Measurements from ENCODE around the gene ESCO1.

ESCO1 gene

DNA sequence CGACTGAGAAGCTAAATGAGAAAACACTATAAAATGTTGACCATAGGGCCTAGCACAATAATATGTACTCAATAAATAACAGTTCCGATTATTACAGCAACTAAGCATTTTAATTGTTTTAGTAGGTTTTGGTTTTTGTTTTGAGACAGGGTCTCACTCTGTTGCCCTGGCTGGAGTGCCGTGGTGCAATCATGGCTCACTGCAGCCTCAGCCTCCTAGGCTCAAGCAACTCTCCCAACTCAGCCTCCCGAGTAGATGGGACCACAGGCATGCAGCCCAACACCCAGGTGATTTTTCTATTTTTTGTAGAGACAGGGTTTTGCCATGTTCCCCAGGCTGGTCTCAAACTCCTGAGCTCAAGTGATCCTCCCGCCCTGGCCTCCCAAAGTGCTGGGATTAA lies 54.1 kb downstream of the ESCO1 start:
- no peak for DNase-seq (ENCODE audit: low read depth, low spot score)
- no peak for TF ChIP-seq CTCF (IDR thresholded peaks at IDR 0.05; ENCODE audit: low read depth, low read length)
- H3K4me3 ChIP-seq (ENCODE audit: low read depth, low read length): no peak overlapping the region
- in situ Hi-C loops (cut with HindIII; ENCODE audit: low sequenced_read_pairs): no loop called here

- TF ChIP-seq CTCF (IDR thresholded peaks at IDR 0.05; ENCODE audit: low read depth, low read length): no peak
- in situ Hi-C loops (cut with HindIII; ENCODE audit: low sequenced_read_pairs): no loop called here
- no peak for DNase-seq (ENCODE audit: low read depth, low spot score)
- no peak overlapping the region for H3K4me3 ChIP-seq (ENCODE audit: low read depth, low read length)
These were observed 62.3 kb downstream of the ESCO1 start for GRCh38 chr18:21538230-21538629.

- in situ Hi-C loops (cut with HindIII; ENCODE audit: low sequenced_read_pairs): no loop called here
- TF ChIP-seq CTCF (IDR thresholded peaks at IDR 0.05; ENCODE audit: low read depth, low read length): no peak
- no peak overlapping the region for H3K4me3 ChIP-seq (ENCODE audit: low read depth, low read length)
- DNase-seq (ENCODE audit: low read depth, low spot score): no peak
These were observed 66.2 kb downstream of the ESCO1 start for GRCh38 chr18:21534327-21534726.

DNA sequence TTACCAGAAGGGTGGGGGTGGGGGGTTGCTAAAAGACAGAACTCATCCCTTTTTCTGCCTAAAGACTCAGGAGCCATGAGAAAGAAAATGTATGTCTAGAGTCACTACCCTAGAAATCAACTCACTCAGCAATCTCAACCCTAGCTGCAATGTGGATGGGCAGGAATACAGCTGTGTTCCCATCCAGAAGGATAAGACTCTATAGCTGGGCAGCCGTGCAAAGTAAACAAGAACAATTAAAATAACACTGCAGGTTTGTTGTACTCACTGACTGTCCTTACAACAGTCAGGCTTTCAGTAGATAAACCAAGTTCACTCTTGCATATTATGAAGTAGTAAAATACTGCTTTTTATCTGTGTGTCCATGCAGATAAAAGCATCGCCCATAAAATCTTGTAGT lies 74.0 kb downstream of the ESCO1 start:
- in situ Hi-C loops (cut with HindIII; ENCODE audit: low sequenced_read_pairs): no loop called here
- TF ChIP-seq CTCF (IDR thresholded peaks at IDR 0.05; ENCODE audit: low read depth, low read length): no peak
- no peak overlapping the region for H3K4me3 ChIP-seq (ENCODE audit: low read depth, low read length)
- DNase-seq (ENCODE audit: low read depth, low spot score): no peak

DNA sequence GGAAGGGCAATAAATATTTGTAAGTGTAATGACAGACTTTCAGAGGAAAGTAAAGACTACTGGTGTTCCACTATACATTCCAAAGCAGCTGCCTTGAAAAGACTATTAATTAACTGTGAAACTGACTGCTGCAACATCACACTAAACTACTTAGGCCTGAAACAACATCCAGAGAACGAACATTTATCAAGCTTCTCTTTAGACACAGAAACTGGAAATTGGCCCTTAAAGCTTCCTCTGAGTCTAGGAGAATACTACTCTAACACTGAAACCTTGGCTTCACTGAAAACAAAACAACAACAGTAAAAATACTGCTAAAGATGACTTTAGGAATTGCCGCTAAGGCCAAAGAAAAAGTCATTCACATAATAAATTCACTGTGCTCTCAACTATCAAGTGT lies 74.6 kb downstream of the ESCO1 start:
- H3K4me3 ChIP-seq (ENCODE audit: low read depth, low read length): no peak overlapping the region
- TF ChIP-seq CTCF (IDR thresholded peaks at IDR 0.05; ENCODE audit: low read depth, low read length): no peak
- in situ Hi-C loops (cut with HindIII; ENCODE audit: low sequenced_read_pairs): no loop called here
- no peak for DNase-seq (ENCODE audit: low read depth, low spot score)

DNA sequence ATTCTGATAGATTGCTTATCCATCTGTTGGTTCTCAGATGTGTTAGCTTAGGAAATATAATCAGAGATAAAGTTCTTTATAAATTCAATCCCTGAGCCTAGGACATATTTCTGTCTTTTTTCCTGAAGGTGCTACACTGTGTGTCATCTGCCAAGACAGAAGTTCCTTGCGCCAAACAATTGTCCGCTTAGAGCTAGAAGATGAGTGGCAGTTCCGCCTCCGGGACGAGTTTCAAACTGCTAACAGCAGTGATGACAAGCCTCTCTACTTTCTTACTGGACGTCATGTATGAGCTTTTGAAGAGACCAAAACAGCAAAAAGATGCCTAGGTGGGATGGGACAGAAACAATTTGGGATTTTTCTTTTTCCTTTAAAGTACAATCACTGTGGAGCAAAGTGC lies 78.0 kb downstream of the ESCO1 start:
- no peak for TF ChIP-seq CTCF (IDR thresholded peaks at IDR 0.05; ENCODE audit: low read depth, low read length)
- no peak for DNase-seq (ENCODE audit: low read depth, low spot score)
- in situ Hi-C loops (cut with HindIII; ENCODE audit: low sequenced_read_pairs): no loop called here
- H3K4me3 ChIP-seq (ENCODE audit: low read depth, low read length): no peak overlapping the region

GRCh38 chr18:21513741-21514140 lies 86.8 kb downstream of the ESCO1 start:
- DNase-seq (ENCODE audit: low read depth, low spot score): no peak
- in situ Hi-C loops (cut with HindIII; ENCODE audit: low sequenced_read_pairs): no loop called here
- TF ChIP-seq CTCF (IDR thresholded peaks at IDR 0.05; ENCODE audit: low read depth, low read length): no peak
- no peak overlapping the region for H3K4me3 ChIP-seq (ENCODE audit: low read depth, low read length)

Measured in astrocyte of the spinal cord (primary cell).